Smooth muscle cell (in vitro differentiated cells): ENCODE results near the gene MARVELD2. TPM values are rescaled to one million over a fixed set of nuclear protein-coding genes. Genes with fewer than 3 reads are reported as not detected.

Source experiments
- DNase-seq: peaks from one replicate; lab custom pipeline; 2025; ENCODE audit not compliant: unreplicated experiment; lab: John Stamatoyannopoulos, UW
- H2AFZ ChIP-seq: fragments of 200-600 bp; sonication (generic); 2 replicates; pipeline ENCODE4 v1.6.0; 2016; ENCODE audit warnings: antibody characterized with exemption, low read depth, mild to moderate bottlenecking
- H3F3A ChIP-seq: fragments of 200-600 bp; sonication (generic); 2 replicates; pipeline ENCODE4 v1.6.0; 2017; ENCODE audit warnings: antibody characterized with exemption, low read depth
- H3K27ac ChIP-seq: fragments of 200-600 bp; sonication (generic); 2 replicates; pipeline ENCODE4 v1.5.1; 2016; ENCODE audit warnings: low read depth, mild to moderate bottlenecking
- H3K27me3 ChIP-seq: fragments of 200-600 bp; sonication (generic); 2 replicates; pipeline ENCODE4 v1.6.1; 2016; ENCODE audit warnings: low read depth, mild to moderate bottlenecking
- H3K36me3 ChIP-seq: fragments of 200-600 bp; sonication (generic); 2 replicates; pipeline ENCODE4 v1.5.1; 2016; ENCODE audit warnings: low read depth
- H3K4me1 ChIP-seq: fragments of 200-600 bp; sonication (generic); 2 replicates; pipeline ENCODE4 v1.5.1; 2016; ENCODE audit warnings: low read depth
- H3K4me2 ChIP-seq: fragments of 200-600 bp; sonication (generic); 2 replicates; pipeline ENCODE4 v1.6.0; 2016; ENCODE audit warnings: mild to moderate bottlenecking
- H3K4me3 ChIP-seq: fragments of 200-600 bp; sonication (generic); 2 replicates; pipeline ENCODE4 v1.5.1; 2016; ENCODE audit warnings: mild to moderate bottlenecking
- H3K79me2 ChIP-seq: fragments of 200-600 bp; sonication (generic); 2 replicates; pipeline ENCODE4 v1.6.0; 2016; ENCODE audit warnings: low read depth, mild to moderate bottlenecking
- H3K9ac ChIP-seq: fragments of 200-600 bp; sonication (generic); 2 replicates; pipeline ENCODE4 v1.6.0; 2016; ENCODE audit warnings: low read depth
- H3K9me3 ChIP-seq: fragments of 200-600 bp; sonication (generic); replicated peaks from 2 replicates; pipeline ENCODE4 v1.5.1; 2016; ENCODE audit warnings: low read depth
- H4K20me1 ChIP-seq: fragments of 200-600 bp; sonication (generic); 2 replicates; pipeline ENCODE4 v1.6.0; 2016; ENCODE audit warnings: low read depth
- WGBS: methylation state at CpG from one replicate; pipeline ENCODE4 v1.1.7; 2016; ENCODE audit warnings: low lambda C conversion rate; 5-methylcytosine and 5-hydroxymethylcytosine counted together
- polyA plus RNA-seq: library from polyadenylated mRNA; unstranded; fragments of >200 nt; fragmentation: Nextera tagmentation; extraction: Ambion mirVana; gene quantifications from 2 replicates; pipeline ENCODE4 v1.2.1, GENCODE V29; 2016
- total RNA-seq: library from RNA; depleted of rRNA; stranded (reverse); fragments of >200 nt; gene quantifications from 2 replicates; pipeline ENCODE4 v1.2.3, GENCODE V29; 2014
- TF ChIP-seq, protein P1 (sequence below): fragments of 200-600 bp; sonication (generic); IDR thresholded peaks from 2 replicates; pipeline ENCODE4 v1.5.1; 2017; ENCODE audit warnings: borderline replicate concordance, mild to moderate bottlenecking, antibody characterized with exemption; ENCODE audit not compliant: insufficient read depth, poor library complexity, severe bottlenecking

The MARVELD2 gene
- total and polyA plus RNA-seq, 2 experiments from 2014 or later, result 1.4 to 8.3 TPM

GRCh38 chr5:69489246-69489645, 74.3 kb downstream of the MARVELD2 start:
- H3K9me3 ChIP-seq, result no peaks in the 10 kb centered on the region
- H3K4me3 ChIP-seq, result no peak overlapping the region
- no peak for DNase-seq
- no peak overlapping the region for H3K4me2 ChIP-seq
- H3K79me2 ChIP-seq, result no peaks in the 10 kb centered on the region
- no peaks in the 10 kb centered on the region for H3K36me3 ChIP-seq
- no peaks in the 10 kb centered on the region for H4K20me1 ChIP-seq
- H3F3A ChIP-seq, result no peaks in the 10 kb centered on the region
- no peak overlapping the region for H3K9ac ChIP-seq
- H3K27me3 ChIP-seq, result peaks cover 47% of the 10 kb centered on the region
- TF ChIP-seq, protein P1, sequence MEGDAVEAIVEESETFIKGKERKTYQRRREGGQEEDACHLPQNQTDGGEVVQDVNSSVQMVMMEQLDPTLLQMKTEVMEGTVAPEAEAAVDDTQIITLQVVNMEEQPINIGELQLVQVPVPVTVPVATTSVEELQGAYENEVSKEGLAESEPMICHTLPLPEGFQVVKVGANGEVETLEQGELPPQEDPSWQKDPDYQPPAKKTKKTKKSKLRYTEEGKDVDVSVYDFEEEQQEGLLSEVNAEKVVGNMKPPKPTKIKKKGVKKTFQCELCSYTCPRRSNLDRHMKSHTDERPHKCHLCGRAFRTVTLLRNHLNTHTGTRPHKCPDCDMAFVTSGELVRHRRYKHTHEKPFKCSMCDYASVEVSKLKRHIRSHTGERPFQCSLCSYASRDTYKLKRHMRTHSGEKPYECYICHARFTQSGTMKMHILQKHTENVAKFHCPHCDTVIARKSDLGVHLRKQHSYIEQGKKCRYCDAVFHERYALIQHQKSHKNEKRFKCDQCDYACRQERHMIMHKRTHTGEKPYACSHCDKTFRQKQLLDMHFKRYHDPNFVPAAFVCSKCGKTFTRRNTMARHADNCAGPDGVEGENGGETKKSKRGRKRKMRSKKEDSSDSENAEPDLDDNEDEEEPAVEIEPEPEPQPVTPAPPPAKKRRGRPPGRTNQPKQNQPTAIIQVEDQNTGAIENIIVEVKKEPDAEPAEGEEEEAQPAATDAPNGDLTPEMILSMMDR, result no peak
- WGBS, result 60% methylated on average over 4 of the region's 4 CpGs
- no peak overlapping the region for H2AFZ ChIP-seq
- H3K27ac ChIP-seq, result no peak overlapping the region
- H3K4me1 ChIP-seq, result peaks cover 3% of the 10 kb centered on the region

- no peaks in the 10 kb centered on the region for H3K79me2 ChIP-seq
- H3K27ac ChIP-seq, result no peak overlapping the region
- H3F3A ChIP-seq, result no peaks in the 10 kb centered on the region
- H3K27me3 ChIP-seq, result peaks cover 64% of the 10 kb centered on the region
- WGBS, result 90% methylated on average over 2 of the region's 2 CpGs
- H3K9ac ChIP-seq, result no peak overlapping the region
- no peak overlapping the region for H2AFZ ChIP-seq
- H3K4me3 ChIP-seq, result peak overlapping the region; percentile 59
- H3K4me2 ChIP-seq, result no peak overlapping the region
- DNase-seq, result no peak
- H3K36me3 ChIP-seq, result no peaks in the 10 kb centered on the region
- H3K4me1 ChIP-seq, result peaks cover 3% of the 10 kb centered on the region
- no peaks in the 10 kb centered on the region for H4K20me1 ChIP-seq
- no peaks in the 10 kb centered on the region for H3K9me3 ChIP-seq
- TF ChIP-seq, protein P1, result no peak
Observed at GRCh38 chr5:69491027-69491426, 76.1 kb downstream of the MARVELD2 start.

DNA sequence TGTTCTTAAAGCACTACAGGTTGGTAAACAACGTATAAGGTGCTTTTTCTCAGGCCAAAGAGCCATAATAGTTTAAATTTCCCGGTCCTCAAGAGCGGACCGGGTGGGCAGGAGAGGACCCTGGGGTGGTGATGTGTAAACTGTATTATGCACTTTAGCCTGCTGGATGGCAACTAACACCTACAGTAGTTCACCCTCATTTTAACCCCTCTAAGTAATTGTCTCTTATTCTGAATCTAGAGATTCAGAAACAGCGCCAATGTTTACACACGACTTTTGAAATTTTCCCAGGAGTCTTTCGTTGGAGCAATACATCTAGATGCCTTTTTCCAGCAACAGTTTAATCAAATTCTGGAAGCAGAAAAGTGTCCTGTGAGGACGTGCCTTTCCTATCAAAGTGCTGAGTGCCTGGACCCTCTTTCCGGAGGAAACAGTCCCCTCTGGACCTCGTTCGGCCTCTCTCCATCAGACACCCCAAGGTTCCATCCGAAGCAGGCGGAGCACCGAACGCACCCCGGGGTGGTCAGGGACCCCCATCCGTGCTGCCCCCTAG, 77.0 kb downstream of the MARVELD2 start:
- TF ChIP-seq, protein P1, result no peak
- Histone ChIP-seq H3K4me3 (peak overlapping the region; percentile 59), H2AFZ (peak overlapping the region; percentile 26), H3K9me3 (no peaks in the 10 kb centered on the region), H3F3A (no peaks in the 10 kb centered on the region), H3K27ac (no peak overlapping the region), H3K36me3 (no peaks in the 10 kb centered on the region), H3K79me2 (no peaks in the 10 kb centered on the region), H3K27me3 (peaks cover 64% of the 10 kb centered on the region), H4K20me1 (no peaks in the 10 kb centered on the region), H3K9ac (no peak overlapping the region), H3K4me2 (peak overlapping the region; percentile 89), H3K4me1 (peaks cover 3% of the 10 kb centered on the region)
- WGBS, result 10% methylated on average over 17 of the region's 17 CpGs
- DNase-seq, result no peak

- no peak for DNase-seq
- Histone ChIP-seq H3K4me3 (peak within 1 kb of the TSS; percentile 59), H3K4me1 (peaks cover 3% of the 10 kb centered on the region), H3K79me2 (no peaks in the 10 kb centered on the region), H3K27me3 (peaks cover 64% of the 10 kb centered on the region), H2AFZ (peak within 1 kb of the TSS; percentile 75), H4K20me1 (no peaks in the 10 kb centered on the region), H3K36me3 (no peaks in the 10 kb centered on the region), H3K27ac (peak within 1 kb of the TSS; percentile 16), H3K9me3 (no peaks in the 10 kb centered on the region), H3K9ac (peak within 1 kb of the TSS; percentile 52), H3K4me2 (peak within 1 kb of the TSS; percentile 89), H3F3A (no peaks in the 10 kb centered on the region)
- TF ChIP-seq, protein P1, result no peak
- WGBS, result 2% methylated on average over 50 of the region's 56 CpGs
Observed at GRCh38 chr5:69492391-69492922, 77.5 kb downstream of the MARVELD2 start, which contains the start of gene OCLN. Gene OCLN (plus strand): TSS chr5:69492790. CDS start chr5:69504245, 11,455 bp downstream.
